ENCODE measurements around the gene ZBED5. TPM values are rescaled to one million over a fixed set of nuclear protein-coding genes. Genes with fewer than 3 reads are reported as not detected.

Gene ZBED5
- total RNA-seq, 1 donor from 2014 or later = 95.0 TPM

- TF ChIP-seq, protein P1, sequence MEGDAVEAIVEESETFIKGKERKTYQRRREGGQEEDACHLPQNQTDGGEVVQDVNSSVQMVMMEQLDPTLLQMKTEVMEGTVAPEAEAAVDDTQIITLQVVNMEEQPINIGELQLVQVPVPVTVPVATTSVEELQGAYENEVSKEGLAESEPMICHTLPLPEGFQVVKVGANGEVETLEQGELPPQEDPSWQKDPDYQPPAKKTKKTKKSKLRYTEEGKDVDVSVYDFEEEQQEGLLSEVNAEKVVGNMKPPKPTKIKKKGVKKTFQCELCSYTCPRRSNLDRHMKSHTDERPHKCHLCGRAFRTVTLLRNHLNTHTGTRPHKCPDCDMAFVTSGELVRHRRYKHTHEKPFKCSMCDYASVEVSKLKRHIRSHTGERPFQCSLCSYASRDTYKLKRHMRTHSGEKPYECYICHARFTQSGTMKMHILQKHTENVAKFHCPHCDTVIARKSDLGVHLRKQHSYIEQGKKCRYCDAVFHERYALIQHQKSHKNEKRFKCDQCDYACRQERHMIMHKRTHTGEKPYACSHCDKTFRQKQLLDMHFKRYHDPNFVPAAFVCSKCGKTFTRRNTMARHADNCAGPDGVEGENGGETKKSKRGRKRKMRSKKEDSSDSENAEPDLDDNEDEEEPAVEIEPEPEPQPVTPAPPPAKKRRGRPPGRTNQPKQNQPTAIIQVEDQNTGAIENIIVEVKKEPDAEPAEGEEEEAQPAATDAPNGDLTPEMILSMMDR (IDR thresholded peaks at IDR 0.05; ENCODE audit: unreplicated experiment) = no peak
Observed at GRCh38 chr11:10899121-10899830, 41.4 kb upstream of the ZBED5 start.

DNA sequence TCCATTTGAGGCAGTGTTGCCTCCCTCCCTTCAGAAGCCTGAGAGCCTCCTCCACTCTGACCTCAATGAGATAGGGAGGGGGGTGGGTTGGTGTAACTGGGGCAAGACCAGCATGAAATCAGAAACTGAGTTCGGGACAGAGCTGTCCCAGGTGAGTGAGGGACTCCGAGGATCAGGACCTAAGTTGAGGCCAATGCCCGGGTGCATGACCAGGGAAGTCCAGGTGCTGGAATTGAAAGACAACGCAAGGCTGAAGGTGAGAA lies 40.8 kb upstream of the ZBED5 start:
- Mint-ChIP-seq H3K36me3 (ENCODE audit: insufficient read depth) (no peaks in the 10 kb centered on the region), H3K4me1 (ENCODE audit: low read depth) (peaks cover 7% of the 10 kb centered on the region), H3K27ac (no peak overlapping the region), H3K4me3 (ENCODE audit: low read depth) (no peak overlapping the region), H3K9me3 (ENCODE audit: low read depth) (no peaks in the 10 kb centered on the region), H3K27me3 (no peaks in the 10 kb centered on the region)
- TF ChIP-seq, protein P1 (IDR thresholded peaks at IDR 0.05; ENCODE audit: unreplicated experiment) = no peak
- no peak for DNase-seq (ENCODE audit: low spot score, unreplicated experiment)

More at GRCh38 chr11:10899121-10899830, 41.4 kb upstream of the ZBED5 start:
- Mint-ChIP-seq H3K36me3 (ENCODE audit: insufficient read depth) (no peaks in the 10 kb centered on the region), H3K27ac (no peak overlapping the region), H3K9me3 (ENCODE audit: low read depth) (no peaks in the 10 kb centered on the region), H3K4me3 (ENCODE audit: low read depth) (no peak overlapping the region), H3K27me3 (no peaks in the 10 kb centered on the region), H3K4me1 (ENCODE audit: low read depth) (peaks cover 7% of the 10 kb centered on the region)
- no peak for DNase-seq (ENCODE audit: low spot score, unreplicated experiment)

- no peak for DNase-seq (ENCODE audit: low spot score, unreplicated experiment)
- TF ChIP-seq, protein P1 (IDR thresholded peaks at IDR 0.05; ENCODE audit: unreplicated experiment) = no peak
- no peaks in the 10 kb centered on the region for H3K27me3 Mint-ChIP-seq
- H3K27ac Mint-ChIP-seq = no peak overlapping the region
- peaks cover 8% of the 10 kb centered on the region for H3K4me1 Mint-ChIP-seq (ENCODE audit: low read depth)
- no peaks in the 10 kb centered on the region for H3K36me3 Mint-ChIP-seq (ENCODE audit: insufficient read depth)
- H3K4me3 Mint-ChIP-seq (ENCODE audit: low read depth) = no peak overlapping the region
- no peaks in the 10 kb centered on the region for H3K9me3 Mint-ChIP-seq (ENCODE audit: low read depth)
Observed at GRCh38 chr11:10898003-10898762, 40.3 kb upstream of the ZBED5 start.

DNA sequence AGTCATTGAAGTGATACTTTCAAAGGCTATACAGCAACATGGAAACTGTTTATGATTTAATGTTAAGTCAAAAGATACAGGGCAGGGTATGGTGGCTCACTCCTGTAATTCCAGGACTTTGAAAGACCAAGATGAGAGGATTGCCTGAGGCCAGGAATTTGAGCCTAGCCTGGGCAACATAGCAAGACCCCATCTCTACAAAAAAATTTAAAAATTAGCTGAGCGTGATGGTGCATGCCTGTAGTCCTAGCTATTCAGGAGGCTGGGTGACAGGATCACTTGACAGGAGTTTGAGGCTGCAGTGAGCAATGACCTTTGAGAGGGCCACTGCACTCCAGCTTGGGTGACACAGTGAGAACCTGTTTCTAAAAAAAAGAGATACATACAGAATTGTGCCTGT lies 39.3 kb upstream of the ZBED5 start:
- Mint-ChIP-seq H3K9me3 (ENCODE audit: low read depth) (no peaks in the 10 kb centered on the region), H3K4me3 (ENCODE audit: low read depth) (no peak overlapping the region), H3K27ac (no peak overlapping the region), H3K4me1 (ENCODE audit: low read depth) (peaks cover 8% of the 10 kb centered on the region), H3K36me3 (ENCODE audit: insufficient read depth) (no peaks in the 10 kb centered on the region), H3K27me3 (no peaks in the 10 kb centered on the region)
- TF ChIP-seq, protein P1 (IDR thresholded peaks at IDR 0.05; ENCODE audit: unreplicated experiment) = no peak
- DNase-seq (ENCODE audit: low spot score, unreplicated experiment) = no peak

- Mint-ChIP-seq H3K4me3 (ENCODE audit: low read depth) (no peak overlapping the region), H3K36me3 (ENCODE audit: insufficient read depth) (no peaks in the 10 kb centered on the region), H3K27me3 (no peaks in the 10 kb centered on the region), H3K4me1 (ENCODE audit: low read depth) (peaks cover 8% of the 10 kb centered on the region), H3K27ac (no peak overlapping the region), H3K9me3 (ENCODE audit: low read depth) (no peaks in the 10 kb centered on the region)
- TF ChIP-seq, protein P1 (IDR thresholded peaks at IDR 0.05; ENCODE audit: unreplicated experiment) = no peak
- no peak for DNase-seq (ENCODE audit: low spot score, unreplicated experiment)
Observed at GRCh38 chr11:10896493-10896892, 38.6 kb upstream of the ZBED5 start.

Measured in progenitor cell of endocrine pancreas (in vitro differentiated cells).